ENCODE results near the gene TNFSF9.
A peak's percentile ranks its signal among the peaks of the same experiment; 100 is the strongest.

The TNFSF9 gene

DNA sequence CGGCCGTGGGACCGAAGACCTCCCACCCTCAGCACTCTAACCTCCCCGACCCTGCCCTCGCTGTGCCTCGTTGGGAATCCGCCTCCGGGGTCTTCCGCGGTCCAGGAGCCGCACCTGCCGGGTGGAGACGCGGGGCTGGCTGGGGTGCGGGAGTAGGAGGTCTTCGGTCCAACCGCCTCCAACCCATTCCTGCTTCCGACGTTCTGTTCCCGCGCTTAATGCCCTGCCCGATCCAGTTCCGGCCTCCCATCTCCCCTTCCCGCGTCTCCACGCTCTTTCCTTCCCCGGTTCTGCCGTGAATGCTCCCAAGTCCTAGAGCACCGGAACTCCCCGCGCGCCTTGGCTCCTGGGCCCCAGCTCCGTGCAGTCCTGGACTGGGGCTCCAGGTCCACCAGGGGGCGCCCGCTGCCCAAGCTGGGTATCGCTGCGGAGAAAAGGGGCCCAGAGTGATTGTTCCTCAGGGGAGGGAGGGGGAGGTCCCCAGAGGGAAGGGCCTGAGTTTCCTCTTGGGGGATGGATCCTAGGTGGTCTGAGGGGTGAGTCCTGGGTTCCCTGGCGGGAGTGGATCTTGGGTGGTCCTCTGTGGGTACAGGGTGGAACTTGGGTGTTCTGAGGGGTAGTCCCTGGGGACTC lies 14.1 kb upstream of the TNFSF9 start (continued):
- peak; percentile 59 for TF ChIP-seq ZNF518A (tag by site-specific recombination; conservative IDR thresholded peaks at IDR 0.05; ENCODE audit: low read depth)

DNA sequence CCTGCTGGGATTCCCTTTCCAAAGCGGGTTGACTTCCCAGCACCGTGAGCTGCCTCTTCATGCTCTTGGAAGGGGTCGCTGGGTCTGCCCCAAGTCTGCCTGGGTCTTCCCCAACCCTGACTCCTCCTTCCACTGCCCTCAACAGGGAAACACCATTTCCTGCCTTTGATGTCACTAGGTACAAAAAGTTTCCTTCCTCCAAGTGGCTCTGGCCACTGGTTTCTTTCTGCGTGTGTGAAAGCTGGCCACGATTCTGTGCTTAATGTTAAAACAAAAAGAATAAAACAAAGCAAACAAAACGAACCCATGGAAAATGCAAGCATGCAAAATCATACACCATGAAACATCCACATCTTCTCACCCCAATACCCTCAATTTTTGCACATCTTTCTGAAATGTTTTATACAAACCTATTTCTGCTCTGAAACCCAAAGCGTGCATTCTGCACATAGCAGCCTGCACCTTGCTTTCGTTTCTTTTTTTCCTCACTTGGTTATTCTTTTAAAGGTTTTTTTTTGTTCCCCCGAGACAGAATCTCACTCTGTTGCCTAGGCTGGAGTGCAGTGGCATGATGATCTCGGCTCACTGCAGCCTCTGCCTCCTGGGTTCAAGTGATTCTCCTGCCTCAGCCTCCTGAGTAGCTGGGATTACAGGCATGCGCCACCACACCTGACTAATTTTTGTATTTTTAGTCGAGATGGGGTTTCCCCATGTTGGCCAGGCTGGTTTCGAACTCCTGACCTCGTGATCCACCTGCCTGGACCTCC lies 12.5 kb upstream of the TNFSF9 start:
- Histone ChIP-seq H3K9me3 (ENCODE audit: control insufficient read depth, insufficient read depth, low read depth, low read length) (no peaks in the 10 kb centered on the region), H3K4me1 (ENCODE audit: control insufficient read depth, insufficient read depth, low read length) (no peaks in the 10 kb centered on the region), H3K4me3 (ENCODE audit: low read depth, low read length) (no peak overlapping the region), H3K36me3 (ENCODE audit: control insufficient read depth in 2 of 2, insufficient read depth in 1 of 2, low read length in 2 of 2) (no peaks in the 10 kb centered on the region), H3K27ac (ENCODE audit: extremely low read depth, low read depth, low read length) (no peak overlapping the region)
- TF ChIP-seq REST (tag by site-specific recombination; IDR thresholded peaks at IDR 0.05) (no peak), ZNF362 (tag by site-specific recombination; IDR thresholded peaks at IDR 0.05) (no peak), GFI1B (tag by site-specific recombination; IDR thresholded peaks at IDR 0.05) (no peak), ZNF2 (tag by site-specific recombination; IDR thresholded peaks at IDR 0.05) (no peak), ZNF140 (tag by site-specific recombination; IDR thresholded peaks at IDR 0.05) (no peak), PRDM4 (tag by site-specific recombination; IDR thresholded peaks at IDR 0.05) (no peak), ZFP69B (tag by site-specific recombination; IDR thresholded peaks at IDR 0.05) (no peak), ZNF354C (tag by site-specific recombination; IDR thresholded peaks at IDR 0.05; ENCODE audit: borderline replicate concordance, low read depth) (no peak), PRDM1 (tag by site-specific recombination; IDR thresholded peaks at IDR 0.05) (no peak), MYNN (tag by site-specific recombination; IDR thresholded peaks at IDR 0.05; ENCODE audit: borderline replicate concordance) (no peak)
- ChIA-PET POLR2A (no interaction called here), CTCF (interaction anchor here (0.7 to 2.9 kb wide), 6 partner anchors 86 to 345 kb away, joined by 3 to 20 read pairs (median 7); no protein-coding TSS in a partner anchor)
